CD14-positive monocyte (primary cell): Measurements from ENCODE around the gene PAOX. TPM values are rescaled to one million over a fixed set of nuclear protein-coding genes. Genes with fewer than 3 reads are reported as not detected.
"Not testable (repeated sequence)": the region's sequence is repeated elsewhere in the genome, so short reads cannot be mapped to it uniquely, and the experiment has no call there.

Source experiments
- DNase-seq, 3 donors: peaks; one replicate each; pipeline ENCODE4 v3.0.0-alpha.2; 2011 to 2022
- H2AFZ ChIP-seq: 2 replicates; pipeline ENCODE4 v1.6.0; 2012; ENCODE audit warnings: mild to moderate bottlenecking, low read depth, low read length, inconsistent platforms; ENCODE audit not compliant: insufficient read depth, poor library complexity, severe bottlenecking
- H3K27ac ChIP-seq, 2 donors: 1 replicate in 1 of 2; 2 replicates in 1 of 2; pipeline ENCODE4 v1.5.1; 2012 to 2013; ENCODE audit warnings: low read length in 2 of 2, control low read depth in 1 of 2, inconsistent platforms in 1 of 2, low read depth in 1 of 2, mild to moderate bottlenecking in 1 of 2
- H3K27me3 ChIP-seq, 2 donors: one replicate each; pipeline versions ENCODE4 v1.6.0 to v1.6.1; 2011 to 2013; ENCODE audit warnings: low read length in 2 of 2; ENCODE audit not compliant: control insufficient read depth in 2 of 2, insufficient read depth in 2 of 2
- H3K36me3 ChIP-seq, 2 donors: replicated peaks in 1 of 2; 1 replicate in 1 of 2; 2 replicates in 1 of 2; pipeline versions ENCODE4 v1.5.1 to v1.6.1; 2012 to 2013; ENCODE audit warnings: low read length in 2 of 2, control low read depth in 1 of 2, inconsistent platforms in 1 of 2, mild to moderate bottlenecking in 1 of 2; ENCODE audit not compliant: insufficient read depth in 2 of 2, control insufficient read depth in 1 of 2
- H3K4me1 ChIP-seq, 2 donors: 1 replicate in 1 of 2; 2 replicates in 1 of 2; pipeline versions ENCODE4 v1.5.1 to v1.6.1; 2012 to 2013; ENCODE audit warnings: low read length in 2 of 2, control low read depth in 1 of 2, inconsistent platforms in 1 of 2, mild to moderate bottlenecking in 1 of 2, moderate library complexity in 1 of 2; ENCODE audit not compliant: insufficient read depth in 2 of 2, control insufficient read depth in 1 of 2
- H3K4me2 ChIP-seq: replicated peaks from 2 replicates; pipeline ENCODE3; 2012; ENCODE audit warnings: low read length, moderate library complexity, mild to moderate bottlenecking; ENCODE audit not compliant: poor library complexity, severe bottlenecking; ENCODE audit errors: extremely low read depth
- H3K4me3 ChIP-seq, 3 experiments: fragments of 200-600 bp in 1 of 3; sonication (generic) in 1 of 3; replicated peaks in 1 of 3; 1 replicate in 2 of 3; 2 replicates in 1 of 3; pipeline ENCODE4 v1.5.1; 2011 to 2013; ENCODE audit warnings: low read length in 3 of 3, mild to moderate bottlenecking in 3 of 3, control low read depth in 2 of 3, low read depth in 2 of 3, inconsistent platforms in 1 of 3, moderate library complexity in 1 of 3
- H3K79me2 ChIP-seq: 2 replicates; pipeline ENCODE4 v1.6.0; 2012; ENCODE audit warnings: mild to moderate bottlenecking, control low read depth, inconsistent platforms, low read length, moderate library complexity; ENCODE audit not compliant: insufficient read depth
- H3K9ac ChIP-seq: 2 replicates; pipeline ENCODE4 v1.6.0; 2017; ENCODE audit warnings: low read length, mild to moderate bottlenecking; ENCODE audit not compliant: insufficient read depth, poor library complexity, severe bottlenecking
- H3K9me3 ChIP-seq, 2 donors: replicated peaks in 1 of 2; 1 replicate in 1 of 2; 2 replicates in 1 of 2; pipeline versions ENCODE4 v1.5.1 to v1.6.1; 2012 to 2013; ENCODE audit warnings: low read length in 2 of 2, control low read depth in 1 of 2; ENCODE audit not compliant: control insufficient read depth in 1 of 2, insufficient read depth in 1 of 2
- H4K20me1 ChIP-seq: 2 replicates; pipeline ENCODE4 v1.6.0; 2012; ENCODE audit warnings: mild to moderate bottlenecking, low read length, control low read depth, moderate library complexity; ENCODE audit not compliant: insufficient read depth
- H3K27ac Mint-ChIP-seq, 7 donors: one replicate each; pipeline ENCODE4 v1.8.0; 2020; ENCODE audit warnings: mild to moderate bottlenecking in 7 of 7, mixed read lengths in 7 of 7, moderate library complexity in 6 of 7, inconsistent platforms in 2 of 7
- H3K27me3 Mint-ChIP-seq, 3 donors: one replicate each; pipeline ENCODE4 v1.8.0; 2021 to 2022; ENCODE audit warnings: low read depth in 3 of 3, mild to moderate bottlenecking in 3 of 3, mixed read lengths in 3 of 3, moderate library complexity in 3 of 3, inconsistent platforms in 1 of 3
- H3K36me3 Mint-ChIP-seq, 2 donors: one replicate each; pipeline ENCODE4 v1.8.0; 2020; ENCODE audit warnings: mixed read lengths in 2 of 2, inconsistent platforms in 1 of 2, mild to moderate bottlenecking in 1 of 2
- H3K4me1 Mint-ChIP-seq: one replicate; pipeline ENCODE4 v1.8.0; 2020; ENCODE audit warnings: mild to moderate bottlenecking, mixed read lengths
- H3K4me3 Mint-ChIP-seq, 2 donors: one replicate each; pipeline ENCODE4 v1.8.0; 2020; ENCODE audit warnings: mild to moderate bottlenecking in 2 of 2, mixed read lengths in 2 of 2, moderate library complexity in 1 of 2
- H3K9me3 Mint-ChIP-seq, 7 donors: one replicate each; pipeline ENCODE4 v1.8.0; 2020 to 2022; ENCODE audit warnings: mixed read lengths in 7 of 7, mild to moderate bottlenecking in 6 of 7, moderate library complexity in 6 of 7, inconsistent platforms in 2 of 7
- WGBS: methylation state at CpG from one replicate; pipeline ENCODE4 v1.1.5; 2013; ENCODE audit warnings: missing lambda C conversion rate; ENCODE audit not compliant: insufficient coverage; 5-methylcytosine and 5-hydroxymethylcytosine counted together
- intact Hi-C, 2 donors: fragments of 100-400 bp; cut with micrococcal nuclease; formaldehyde crosslinking; loops; one replicate each; pipeline versions ENCODE4 v1.15.0 to v1.15.1; 2023
- polyA plus RNA-seq, 3 donors: library from polyadenylated mRNA; depleted of rRNA in 1 of 3; unstranded in 2 of 3; stranded (reverse) in 1 of 3; fragments of 300-500 nt in 2 of 3; fragments of >200 nt in 1 of 3; fragmentation: Illumina TruSeq in 2 of 3; gene quantifications; 1 replicate in 2 of 3; 2 replicates in 1 of 3; pipeline ENCODE4 v1.2.3, GENCODE V29; 2012 to 2021
- TF ChIP-seq, protein P1 (sequence below): fragments of 200-600 bp; IDR thresholded peaks from one replicate; pipeline ENCODE4 v1.8.0; 2022; ENCODE audit warnings: antibody characterized with exemption, mild to moderate bottlenecking

Gene PAOX
- polyA plus RNA-seq, 3 donors = 3.9 to 9.5 (median 9.3) TPM

DNA sequence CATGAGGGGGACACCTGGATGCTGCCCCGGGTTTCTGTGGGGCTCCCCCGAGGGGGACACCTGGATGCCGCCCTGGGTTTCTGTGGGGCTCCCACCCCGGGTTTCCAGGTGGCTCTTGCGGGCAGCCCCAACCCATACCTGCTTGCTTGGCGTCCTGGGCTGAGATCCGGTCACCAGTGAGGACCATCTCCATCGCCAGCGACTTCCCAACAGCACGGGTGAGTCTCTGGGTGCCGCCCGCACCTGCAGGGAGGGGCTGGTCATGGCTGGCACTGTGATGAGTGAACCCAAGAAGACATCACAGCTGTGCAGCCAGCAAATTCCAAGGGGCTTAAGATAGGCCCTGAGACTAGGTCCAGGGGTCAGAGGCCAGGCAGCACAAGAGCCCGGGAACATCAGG lies 12.3 kb upstream of the PAOX start:
- no peaks in the 10 kb centered on the region for H3K79me2 ChIP-seq
- Mint-ChIP-seq H3K36me3 (peaks cover 67 to 88% of the 10 kb centered on the region in 2 donors), H3K27ac (no peak overlapping the region), H3K27me3 (peaks cover 0 to 2% (median 2%) of the 10 kb centered on the region in 3 donors), H3K4me1 (no peaks in the 10 kb centered on the region), H3K4me3 (no peak overlapping the region), H3K9me3 (no peaks in the 10 kb centered on the region)
- H3K27ac ChIP-seq = no peak overlapping the region
- TF ChIP-seq, protein P1, sequence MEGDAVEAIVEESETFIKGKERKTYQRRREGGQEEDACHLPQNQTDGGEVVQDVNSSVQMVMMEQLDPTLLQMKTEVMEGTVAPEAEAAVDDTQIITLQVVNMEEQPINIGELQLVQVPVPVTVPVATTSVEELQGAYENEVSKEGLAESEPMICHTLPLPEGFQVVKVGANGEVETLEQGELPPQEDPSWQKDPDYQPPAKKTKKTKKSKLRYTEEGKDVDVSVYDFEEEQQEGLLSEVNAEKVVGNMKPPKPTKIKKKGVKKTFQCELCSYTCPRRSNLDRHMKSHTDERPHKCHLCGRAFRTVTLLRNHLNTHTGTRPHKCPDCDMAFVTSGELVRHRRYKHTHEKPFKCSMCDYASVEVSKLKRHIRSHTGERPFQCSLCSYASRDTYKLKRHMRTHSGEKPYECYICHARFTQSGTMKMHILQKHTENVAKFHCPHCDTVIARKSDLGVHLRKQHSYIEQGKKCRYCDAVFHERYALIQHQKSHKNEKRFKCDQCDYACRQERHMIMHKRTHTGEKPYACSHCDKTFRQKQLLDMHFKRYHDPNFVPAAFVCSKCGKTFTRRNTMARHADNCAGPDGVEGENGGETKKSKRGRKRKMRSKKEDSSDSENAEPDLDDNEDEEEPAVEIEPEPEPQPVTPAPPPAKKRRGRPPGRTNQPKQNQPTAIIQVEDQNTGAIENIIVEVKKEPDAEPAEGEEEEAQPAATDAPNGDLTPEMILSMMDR = no peak
- intact Hi-C loops = no loop called here
- no peaks in the 10 kb centered on the region for H4K20me1 ChIP-seq
- no peaks in the 10 kb centered on the region for H3K27me3 ChIP-seq
- H3K4me3 ChIP-seq = no peak overlapping the region
- H2AFZ ChIP-seq = no peak overlapping the region
- H3K36me3 ChIP-seq = peaks cover 73 to 85% of the 10 kb centered on the region in 2 donors
- H3K9ac ChIP-seq = no peak overlapping the region
- 97% methylated on average over 13 of the region's 13 CpGs for WGBS
- no peak for DNase-seq
- no peaks in the 10 kb centered on the region for H3K4me1 ChIP-seq
- no peak overlapping the region for H3K4me2 ChIP-seq
- no peaks in the 10 kb centered on the region for H3K9me3 ChIP-seq

DNA sequence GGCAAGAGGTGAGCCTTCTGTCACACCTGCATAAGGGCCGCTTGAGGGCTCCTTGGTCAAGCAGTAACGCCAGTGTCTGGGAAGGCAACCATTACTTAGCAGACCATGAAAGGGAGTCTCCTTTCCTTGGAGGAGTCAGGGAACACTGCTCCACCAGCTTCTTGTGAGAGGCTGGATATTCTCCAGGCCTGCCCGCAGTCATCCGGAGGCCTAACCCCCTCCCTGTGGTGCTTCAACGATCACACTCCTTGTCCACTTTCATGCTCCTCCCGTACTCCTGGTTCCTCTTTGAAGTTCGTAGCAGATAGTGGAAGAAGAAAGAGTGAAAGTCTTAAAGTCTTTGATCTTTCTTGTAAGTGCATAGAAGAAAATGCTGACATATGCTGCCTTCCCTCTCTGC lies 11.6 kb upstream of the PAOX start:
- H4K20me1 ChIP-seq, H3K9ac ChIP-seq, H3K27ac Mint-ChIP-seq, H3K9me3 Mint-ChIP-seq, H3K4me3 ChIP-seq, H3K4me3 Mint-ChIP-seq, H3K4me1 ChIP-seq, H3K27ac ChIP-seq, H3K27me3 Mint-ChIP-seq, H3K9me3 ChIP-seq, H2AFZ ChIP-seq, H3K4me2 ChIP-seq, H3K27me3 ChIP-seq, H3K79me2 ChIP-seq, H3K4me1 Mint-ChIP-seq, intact Hi-C loops, DNase-seq: not testable (repeated sequence)
- H3K36me3 ChIP-seq = peaks cover 65 to 78% of the 10 kb centered on the region in 2 donors
- no CpG with 5 or more reads among the region's 7 CpGs for WGBS
- peaks cover 61 to 81% of the 10 kb centered on the region in 2 donors for H3K36me3 Mint-ChIP-seq
